ENCODE data around the gene GPR78. TPM values are rescaled to one million over a fixed set of nuclear protein-coding genes. Genes with fewer than 3 reads are reported as not detected.

GPR78 gene
- polyA plus RNA-seq, 1 of the 3 experiments (the other 2 are of a cell fraction), result not detected

GRCh38 chr4:8577046-8577445, 3.1 kb upstream of the GPR78 start (continued):
- TF ChIP-seq ZBTB33 (IDR thresholded peaks at IDR 0.05; ENCODE audit: borderline replicate concordance, low read depth) (no peak), TCF12 (IDR thresholded peaks at IDR 0.05) (no peak), JUND (IDR thresholded peaks at IDR 0.05) (no peak), SIN3A (IDR thresholded peaks at IDR 0.05; ENCODE audit: borderline replicate concordance, low read depth, low read length) (no peak), ELF1 (IDR thresholded peaks at IDR 0.05) (no peak), TEAD4 (IDR thresholded peaks at IDR 0.05; ENCODE audit: borderline replicate concordance, insufficient read depth) (no peak)

GRCh38 chr4:8577972-8578371, 2.2 kb upstream of the GPR78 start:
- Histone ChIP-seq H3K9ac (no peak overlapping the region), H3K36me3 (replicated peaks in 1 of 2; ENCODE audit: control insufficient read depth in 1 of 2, insufficient read depth in 2 of 2, low read length in 1 of 2) (no peaks in the 10 kb centered on the region), H3K4me2 (no peak overlapping the region), H3K27ac (ENCODE audit: low read depth in 2 of 2, low read length in 1 of 2) (no peak overlapping the region), H2AFZ (ENCODE audit: low read depth) (no peak overlapping the region), H3K4me3 (ENCODE audit: low read depth in 2 of 2, low read length in 1 of 2) (no peak overlapping the region), H3K79me2 (ENCODE audit: insufficient read depth) (no peaks in the 10 kb centered on the region), H3F3A (replicated peaks; ENCODE audit: insufficient read depth) (no peaks in the 10 kb centered on the region), H3K9me2 (no peaks in the 10 kb centered on the region), H3K4me1 (ENCODE audit: control insufficient read depth in 1 of 2, insufficient read depth in 2 of 2, low read depth in 1 of 2, low read length in 1 of 2) (peaks cover 0 to 4% of the 10 kb centered on the region in 2 experiments; a peak in 1 of 4 replicates), H3K9me3 (no peaks in the 10 kb centered on the region), H4K20me1 (ENCODE audit: insufficient read depth) (no peaks in the 10 kb centered on the region), H3K27me3 (ENCODE audit: insufficient read depth) (no peaks in the 10 kb centered on the region; the same call in 1 of the 2 replicates)
- TF ChIP-seq IRF3 (IDR thresholded peaks at IDR 0.05; ENCODE audit: low read depth, low read length) (no peak), NFIC (IDR thresholded peaks at IDR 0.05; ENCODE audit: borderline replicate concordance) (no peak), USF1 (IDR thresholded peaks at IDR 0.05; ENCODE audit: borderline replicate concordance, low read depth) (no peak), CHD2 (IDR thresholded peaks at IDR 0.05; ENCODE audit: low read length, partially characterized antibody) (no peak), MXI1 (IDR thresholded peaks at IDR 0.05; ENCODE audit: low read depth, low read length) (no peak), EP300 (IDR thresholded peaks at IDR 0.05; ENCODE audit: borderline replicate concordance in 1 of 2, low read depth in 1 of 2, low read length in 1 of 2) (no peak), SMC3 (IDR thresholded peaks at IDR 0.05; ENCODE audit: low read depth, low read length) (no peak), JUND (IDR thresholded peaks at IDR 0.05) (no peak), MAX (IDR thresholded peaks at IDR 0.05; ENCODE audit: low read depth) (no peak), FOSL2 (IDR thresholded peaks at IDR 0.05; ENCODE audit: borderline replicate concordance, low read depth) (no peak), TCF12 (IDR thresholded peaks at IDR 0.05) (no peak), ELF1 (IDR thresholded peaks at IDR 0.05) (no peak), GABPA (IDR thresholded peaks at IDR 0.05; ENCODE audit: low read depth) (no peak), PBX3 (IDR thresholded peaks at IDR 0.05) (no peak), FOXM1 (IDR thresholded peaks at IDR 0.05; ENCODE audit: low read depth) (no peak), USF2 (IDR thresholded peaks at IDR 0.05; ENCODE audit: borderline replicate concordance, low read depth, low read length) (no peak)
- WGBS (ENCODE audit: low lambda C conversion rate), result 43% methylated on average over 4 of the region's 4 CpGs
- DNase-seq, result no peak
- CTCF ChIA-PET, result interaction anchor here (1.0 to 1.9 kb wide), 5 partner anchors 17 to 340 kb away, joined by 3 to 8 read pairs (median 4); no protein-coding TSS in a partner anchor
- POLR2A ChIA-PET, result no interaction called here

Measured in SK-N-SH (cell line).